GM21528 (cell line): ENCODE data around the gene EEFSEC.

ENCODE experiments used
- ATAC-seq: cut with Tn5 transposase; IDR thresholded peaks from one replicate; pipeline ENCODE4 v1.9.1; 2021; ENCODE audit warnings: mild to moderate bottlenecking, moderate library complexity; ENCODE audit not compliant: unreplicated experiment, low FRiP score

The EEFSEC gene

GRCh38 chr3:128326051-128326823 lies 173.0 kb downstream of the EEFSEC start:
- ATAC-seq, result no peak

- ATAC-seq, result no peak
These were observed 174.3 kb downstream of the EEFSEC start for GRCh38 chr3:128327606-128328031.

- ATAC-seq, result no peak
These were observed 175.5 kb downstream of the EEFSEC start for GRCh38 chr3:128328546-128329458.

- no peak for ATAC-seq
These were observed 176.4 kb downstream of the EEFSEC start for GRCh38 chr3:128329491-128330213.

- no peak for ATAC-seq
These were observed 177.0 kb downstream of the EEFSEC start for GRCh38 chr3:128330214-128330842.

GRCh38 chr3:128334086-128334645 lies 180.9 kb downstream of the EEFSEC start:
- ATAC-seq, result no peak

GRCh38 chr3:128334766-128335165 lies 181.5 kb downstream of the EEFSEC start:
- ATAC-seq, result no peak

GRCh38 chr3:128335621-128336296 lies 182.5 kb downstream of the EEFSEC start:
- ATAC-seq, result no peak

- ATAC-seq, result no peak
These were observed 183.3 kb downstream of the EEFSEC start for GRCh38 chr3:128336337-128337156.

GRCh38 chr3:128337305-128337704 lies 184.0 kb downstream of the EEFSEC start:
- ATAC-seq, result no peak

GRCh38 chr3:128338536-128339330 lies 185.5 kb downstream of the EEFSEC start:
- no peak for ATAC-seq

- ATAC-seq, result no peak
These were observed 186.3 kb downstream of the EEFSEC start for GRCh38 chr3:128339491-128340012.

GRCh38 chr3:128340198-128340903 lies 187.1 kb downstream of the EEFSEC start:
- ATAC-seq, result no peak

- no peak for ATAC-seq
These were observed 187.7 kb downstream of the EEFSEC start for GRCh38 chr3:128340904-128341555.

GRCh38 chr3:128341659-128342395 lies 188.5 kb downstream of the EEFSEC start:
- ATAC-seq, result no peak

- no peak for ATAC-seq
These were observed 189.5 kb downstream of the EEFSEC start for GRCh38 chr3:128342701-128343180.
